GM19463 (cell line): Measurements from ENCODE around the gene DIO1.

ENCODE experiments used
- ATAC-seq: cut with Tn5 transposase; IDR thresholded peaks from one replicate; pipeline ENCODE4 v1.9.1; 2021; ENCODE audit warnings: mild to moderate bottlenecking, moderate library complexity; ENCODE audit not compliant: unreplicated experiment

DIO1 gene

GRCh38 chr1:53892911-53893310 is 1.1 kb upstream of the DIO1 start:
- no peak for ATAC-seq

GRCh38 chr1:53894644-53895043 is 657 bp downstream of the DIO1 start:
- ATAC-seq = no peak

DNA sequence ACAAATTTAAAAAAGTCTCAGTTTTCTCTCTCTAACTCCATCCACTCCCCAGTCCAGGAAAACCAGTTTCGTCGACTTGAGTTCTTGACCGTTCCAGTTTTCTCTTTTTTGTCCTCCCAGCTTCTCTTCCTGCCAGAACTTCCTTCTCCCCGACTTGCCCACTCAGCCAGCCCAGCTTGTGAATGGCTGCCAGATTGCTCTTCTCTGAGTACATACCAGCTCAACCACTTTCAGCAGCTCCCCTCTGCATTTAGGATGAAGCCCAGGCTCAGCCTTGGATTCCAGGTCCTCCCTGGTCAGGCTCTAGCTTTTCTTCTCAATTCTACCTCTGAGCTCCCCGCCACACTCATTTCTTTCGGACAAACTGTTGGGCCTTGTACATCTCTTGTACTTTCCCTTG is 1.4 kb downstream of the DIO1 start:
- no peak for ATAC-seq

DNA sequence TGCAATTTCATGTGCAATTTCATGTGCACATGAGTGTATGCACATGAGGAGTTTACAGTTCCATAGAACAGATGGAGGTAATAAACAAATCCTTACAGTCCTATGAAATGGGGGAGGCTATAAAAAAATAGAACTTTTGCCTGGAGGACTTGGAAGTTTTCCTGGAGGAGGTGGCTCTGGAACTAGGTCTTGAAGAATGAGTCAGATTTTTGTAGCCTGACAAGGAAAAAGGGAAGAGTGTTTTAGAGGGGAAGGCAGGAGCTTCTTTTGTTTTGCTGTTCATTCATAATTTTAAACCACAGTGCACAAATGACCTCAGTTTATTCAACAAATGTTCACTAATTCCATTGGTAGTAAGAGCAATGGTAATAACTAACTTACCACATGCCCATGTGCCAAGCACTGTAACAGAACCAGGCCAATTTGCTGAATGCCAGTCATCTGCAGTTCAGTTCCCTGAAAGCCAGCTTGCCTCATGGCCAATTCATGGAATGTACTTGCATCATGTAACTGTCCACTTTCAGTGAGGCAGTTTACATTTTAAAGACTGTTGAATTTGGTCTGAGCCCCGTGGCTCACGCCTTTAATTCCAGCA is 2.7 kb downstream of the DIO1 start:
- ATAC-seq = no peak

GRCh38 chr1:53899206-53899628 is 5.2 kb downstream of the DIO1 start:
- ATAC-seq = no peak

- ATAC-seq = no peak
These were observed 5.7 kb downstream of the DIO1 start for GRCh38 chr1:53899708-53900107.

GRCh38 chr1:53902235-53903138 is 8.5 kb downstream of the DIO1 start:
- ATAC-seq = no peak

DNA sequence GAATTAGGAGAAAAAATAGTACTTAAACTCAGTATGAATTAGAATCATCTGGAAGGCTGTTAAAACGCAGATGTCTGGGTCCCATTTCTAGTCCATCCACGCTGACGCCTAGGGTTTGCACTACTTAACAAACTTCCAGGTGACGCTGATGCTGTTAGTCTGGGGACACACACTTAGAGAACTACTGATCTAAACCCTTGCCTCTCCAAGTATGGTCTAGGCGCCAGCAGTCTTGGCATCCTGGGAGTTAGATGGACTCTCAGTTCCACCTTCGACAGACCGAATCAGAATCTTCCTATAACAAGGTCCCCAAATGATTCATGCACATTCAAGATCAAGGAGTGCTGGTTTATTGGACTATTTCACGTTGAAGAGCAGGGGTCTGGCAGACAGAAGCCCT is 11.5 kb downstream of the DIO1 start:
- no peak for ATAC-seq

- no peak for ATAC-seq
These were observed 12.1 kb downstream of the DIO1 start for GRCh38 chr1:53906121-53906520.

GRCh38 chr1:53909946-53910345 is 16.0 kb downstream of the DIO1 start:
- no peak for ATAC-seq

- no peak for ATAC-seq
These were observed 17.5 kb downstream of the DIO1 start for GRCh38 chr1:53911442-53911841.

DNA sequence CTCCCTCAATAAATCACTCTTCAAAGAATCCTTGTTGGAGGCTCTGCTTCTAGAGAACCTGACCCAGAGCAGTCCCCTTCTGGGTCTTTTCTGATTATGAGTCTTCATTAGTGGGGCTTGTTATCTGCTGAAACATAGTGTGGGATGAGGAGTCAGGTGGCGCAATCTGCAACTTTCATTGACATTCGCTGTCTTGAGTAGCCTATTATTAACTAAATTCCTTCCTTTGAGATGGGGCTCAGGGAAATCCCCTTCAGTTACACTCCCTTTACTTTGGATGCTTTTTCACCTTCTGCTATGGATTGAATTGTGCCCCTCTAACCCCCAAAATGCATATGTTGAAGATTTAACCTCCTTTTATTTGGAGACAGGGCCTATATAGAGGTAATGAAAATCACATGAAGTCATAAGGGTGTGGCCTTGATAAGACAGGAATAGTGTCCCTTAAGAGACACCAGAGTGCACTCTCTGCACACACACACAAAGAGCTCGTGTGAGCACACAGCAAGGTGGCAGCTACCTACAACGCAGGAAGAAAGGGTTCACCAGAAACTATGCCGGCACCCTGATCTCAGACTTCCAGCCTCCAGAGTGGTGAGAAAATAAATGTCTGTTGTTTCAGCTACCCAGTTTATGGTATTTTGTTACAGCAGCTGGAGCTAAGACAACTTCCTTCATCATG is 19.5 kb downstream of the DIO1 start:
- no peak for ATAC-seq

DNA sequence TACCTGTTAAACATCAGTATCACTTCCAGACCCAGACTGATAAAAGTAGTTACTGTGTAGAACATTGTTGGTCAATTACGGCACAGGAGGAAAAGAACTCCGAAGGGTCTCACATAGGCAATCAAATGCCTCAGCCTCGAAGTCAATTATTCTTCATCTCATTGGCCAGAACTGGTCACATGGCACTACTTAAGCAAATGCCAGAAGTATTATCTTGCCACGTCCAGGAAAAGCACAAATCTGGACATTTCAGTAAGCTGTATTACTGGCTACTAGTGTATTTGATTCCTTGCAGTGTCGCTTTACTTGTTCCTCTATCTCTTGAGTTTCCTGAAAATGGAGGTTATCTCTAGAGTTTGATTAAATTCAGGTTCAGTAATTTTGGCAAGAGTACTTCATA is 24.4 kb downstream of the DIO1 start:
- ATAC-seq = no peak

DNA sequence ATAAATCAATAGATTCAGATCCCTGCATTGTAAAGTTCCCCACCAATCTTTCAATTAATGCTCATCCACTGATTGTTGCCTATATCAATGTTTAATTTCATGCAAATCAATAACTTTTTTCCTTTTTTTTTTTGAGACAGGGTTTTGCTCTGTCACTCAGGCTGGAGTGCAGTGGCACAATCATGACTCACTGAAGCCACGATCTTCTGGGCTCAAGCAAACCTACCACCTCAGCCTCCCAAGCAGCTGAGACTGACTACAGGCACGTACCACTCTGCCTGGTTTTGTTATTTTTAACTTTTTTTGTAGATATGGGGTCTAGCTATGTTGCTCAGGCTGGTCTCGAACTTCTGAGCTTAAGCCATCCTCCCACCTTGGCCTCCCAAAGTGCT is 25.7 kb downstream of the DIO1 start:
- no peak for ATAC-seq

GRCh38 chr1:53927376-53927881 is 33.4 kb downstream of the DIO1 start:
- ATAC-seq = no peak

- ATAC-seq = no peak
These were observed 35.4 kb downstream of the DIO1 start for GRCh38 chr1:53929246-53929960.

DNA sequence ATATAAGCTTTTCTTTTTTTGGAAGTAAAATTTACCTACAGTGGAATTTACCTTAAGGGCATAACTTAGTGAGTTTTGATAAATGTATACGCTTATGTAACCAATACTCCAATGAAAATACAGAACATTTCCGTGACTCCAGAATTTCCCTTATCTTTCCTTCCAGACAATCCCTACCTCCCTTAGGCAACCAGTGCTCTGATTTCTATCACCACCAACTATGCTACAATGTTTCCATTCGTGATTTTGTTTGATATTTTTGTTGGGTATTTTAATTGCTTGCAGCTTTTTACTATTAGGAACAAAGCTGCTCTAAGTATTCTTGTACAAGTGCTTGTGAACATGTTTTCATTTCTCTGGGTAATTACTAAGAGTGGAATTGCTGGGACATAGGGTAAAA is 36.9 kb downstream of the DIO1 start:
- no peak for ATAC-seq

DNA sequence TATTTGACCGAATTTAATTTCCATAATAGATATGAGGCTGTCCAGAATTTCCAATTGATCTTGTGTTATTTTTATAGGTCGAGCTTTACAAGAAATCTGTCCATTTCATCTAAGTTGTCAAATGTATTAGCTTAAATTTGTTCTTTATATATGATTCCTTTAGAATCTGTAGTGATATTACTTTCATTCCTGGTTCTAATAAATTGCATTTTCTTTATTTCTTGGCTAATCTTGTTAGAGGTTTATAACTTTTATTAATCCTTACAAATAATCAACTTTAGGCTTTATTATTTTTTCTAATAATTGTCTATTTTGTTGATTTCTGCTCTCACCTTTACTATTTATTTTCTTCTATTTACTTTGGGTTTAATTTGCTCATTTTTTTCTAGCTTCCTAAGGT is 37.5 kb downstream of the DIO1 start:
- ATAC-seq = no peak

DNA sequence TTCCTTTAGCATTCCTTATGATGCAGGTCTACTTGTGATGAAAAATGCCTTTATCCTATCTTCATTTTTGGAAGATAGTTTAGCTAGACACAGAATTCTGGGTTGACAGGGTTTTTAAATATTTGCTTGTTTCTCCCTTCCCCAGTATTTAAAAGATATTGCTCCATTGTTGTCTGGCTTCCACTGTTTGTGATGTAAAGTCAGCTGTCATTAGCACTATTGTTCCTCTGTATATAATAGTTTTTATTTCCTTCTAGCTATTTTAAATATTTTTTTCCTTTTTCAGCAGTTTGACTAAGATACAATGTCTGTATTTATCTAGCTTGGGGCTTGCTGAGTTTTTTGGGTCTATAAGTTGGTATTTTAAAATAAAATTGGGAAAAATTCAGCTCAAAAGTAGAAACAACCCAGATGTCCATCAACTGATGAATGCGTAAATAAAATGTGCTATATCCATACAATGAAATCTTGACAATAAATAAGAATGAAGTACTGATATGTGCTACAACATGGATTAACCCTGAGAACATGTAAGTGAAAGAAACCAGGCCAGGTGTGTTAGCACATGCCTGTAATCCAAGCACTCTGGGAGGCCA is 40.3 kb downstream of the DIO1 start:
- ATAC-seq = no peak

DNA sequence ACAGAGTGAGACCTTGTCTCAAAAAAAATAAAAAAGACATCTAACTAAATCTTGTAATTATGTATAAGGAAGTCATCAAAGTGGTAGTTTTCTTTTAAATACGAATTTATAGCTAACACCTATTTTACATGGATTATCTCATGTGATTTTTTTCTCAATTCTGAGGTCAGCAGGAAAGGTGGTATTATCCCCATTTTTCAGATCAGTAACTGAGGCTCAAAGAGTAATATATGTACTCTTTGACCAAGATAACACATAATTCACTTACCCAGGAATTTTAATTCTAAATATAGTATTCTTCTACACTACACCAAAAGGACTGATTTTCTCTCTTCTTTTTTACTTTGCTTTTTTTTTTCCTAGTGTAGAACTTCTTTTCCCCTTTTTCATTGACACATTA is 42.4 kb downstream of the DIO1 start:
- ATAC-seq = no peak
